HepG2 (cell line): Measurements from ENCODE around the gene C3orf85. TPM values are rescaled to one million over a fixed set of nuclear protein-coding genes. Genes with fewer than 3 reads are reported as not detected.

ENCODE experiments used
- ATAC-seq: fragments of 200-7000 bp; cut with Tn5 transposase; 3 replicates; pipeline ENCODE4 v1.9.1; 2020; ENCODE audit warnings: mild to moderate bottlenecking, moderate library complexity
- BruUV-seq: library from RNA; stranded (reverse); fragments of 400-500 nt; replicated peaks from 2 replicates; lab custom pipeline; 2021; lab: Mats Ljungman, UMichigan
- CTCF ChIA-PET: fragments of 300-600 bp; formaldehyde crosslinking; extraction: SDS; loops from one replicate; lab custom pipeline; 2021; ENCODE audit warnings: low total read pairs, inconsistent platforms, low intra/inter-chr PET ratio; lab: Yijun Ruan, JAX
- POLR2A ChIA-PET: fragments of 350-600 bp; sonication (Branson Sonifier 250); formaldehyde crosslinking; loops from one replicate; lab custom pipeline; 2020; ENCODE audit warnings: antibody characterized with exemption, inconsistent platforms; lab: Yijun Ruan, JAX
- DNase-seq: peaks from one replicate; pipeline ENCODE4 v3.0.0-alpha.2; 2015; ENCODE audit warnings: low spot score
- FAIRE-seq: peaks from 3 replicates; lab custom pipeline; 2011; peaks lifted over from hg19 to GRCh38; lab: Jason Lieb, UNC
- H2AFZ ChIP-seq: one replicate; pipeline ENCODE4 v1.6.1; 2011; ENCODE audit warnings: low read length, inconsistent platforms
- H3K27ac ChIP-seq: fragments of 300-600 bp; 3 replicates; pipeline ENCODE4 v1.8.0; 2011; ENCODE audit warnings: mixed run types, mild to moderate bottlenecking, mixed read lengths, low read length, inconsistent platforms; ENCODE audit not compliant: insufficient read depth; ENCODE audit errors: extremely low read length
- H3K27me3 ChIP-seq, 2 experiments: fragments of 200-600 bp in 1 of 2; 2 replicates in 1 of 2; 3 replicates in 1 of 2; pipeline versions ENCODE4 v1.6.0 to v1.8.0; 2011; ENCODE audit warnings: low read length in 2 of 2, mild to moderate bottlenecking in 2 of 2, moderate library complexity in 2 of 2, inconsistent platforms in 1 of 2; ENCODE audit not compliant: insufficient read depth in 2 of 2, control insufficient read depth in 1 of 2
- H3K36me3 ChIP-seq, 2 experiments: fragments of 200-600 bp in 1 of 2; replicated peaks in 1 of 2; 2 replicates in 1 of 2; 3 replicates in 1 of 2; pipeline versions ENCODE4 v1.5.1 to v1.8.0; 2011; ENCODE audit warnings: low read length in 2 of 2, inconsistent platforms in 1 of 2; ENCODE audit not compliant: insufficient read depth in 2 of 2, control insufficient read depth in 1 of 2
- H3K4me1 ChIP-seq: 2 replicates; pipeline ENCODE4 v1.5.1; 2012; ENCODE audit warnings: low read length, inconsistent platforms; ENCODE audit not compliant: insufficient read depth
- H3K4me2 ChIP-seq: 2 replicates; pipeline ENCODE4 v1.6.0; 2011; ENCODE audit warnings: low read depth, low read length, inconsistent platforms
- H3K4me3 ChIP-seq, 3 experiments: fragments of 200-600 bp in 1 of 3; sonication (generic), shearing (Covaris generic) in 1 of 3; replicated peaks in 1 of 3; 2 replicates each; pipeline ENCODE4 v1.5.1; 2011 to 2016; ENCODE audit warnings: low read length in 3 of 3, inconsistent platforms in 2 of 3, low read depth in 2 of 3, mild to moderate bottlenecking in 2 of 3, control low read depth in 1 of 3, mixed read lengths in 1 of 3; ENCODE audit not compliant: insufficient read depth in 1 of 3
- H3K79me2 ChIP-seq: one replicate; pipeline ENCODE4 v1.6.1; 2011; ENCODE audit warnings: low read length, inconsistent platforms; ENCODE audit not compliant: insufficient read depth
- H3K9ac ChIP-seq: 2 replicates; pipeline ENCODE4 v1.6.0; 2011; ENCODE audit warnings: mild to moderate bottlenecking, low read depth, low read length, inconsistent platforms; ENCODE audit not compliant: insufficient read depth
- H3K9me3 ChIP-seq: 2 replicates; pipeline ENCODE4 v1.5.1; 2012; ENCODE audit warnings: mild to moderate bottlenecking, low read length
- H4K20me1 ChIP-seq: 2 replicates; pipeline ENCODE4 v1.6.0; 2011; ENCODE audit warnings: inconsistent platforms, mild to moderate bottlenecking, low read length, moderate library complexity; ENCODE audit not compliant: insufficient read depth
- ETV5 ChIP-seq: IDR thresholded peaks from 2 replicates; pipeline ENCODE4 v1.6.1; 2018; ENCODE audit warnings: missing biosample characterization, missing genetic modification reagents, inconsistent platforms, borderline replicate concordance
- HNRNPLL ChIP-seq: fragments of 200-400 bp; formaldehyde crosslinking; IDR thresholded peaks from 2 replicates; pipeline ENCODE4 v1.6.1; 2017; ENCODE audit warnings: mild to moderate bottlenecking, low read depth, low read length; ENCODE audit not compliant: poor library complexity, severe bottlenecking
- KIAA2018 ChIP-seq: sonication (generic); formaldehyde crosslinking; IDR thresholded peaks from 2 replicates; pipeline ENCODE4 v1.5.0; 2020; ENCODE audit warnings: mild to moderate bottlenecking, missing genetic modification reagents, borderline replicate concordance
- PPARG ChIP-seq: conservative IDR thresholded peaks from 2 replicates; pipeline ENCODE4 v1.6.1; 2016; ENCODE audit warnings: missing biosample characterization, missing genetic modification reagents
- PRPF4 ChIP-seq: fragments of 200-400 bp; formaldehyde crosslinking; IDR thresholded peaks from 2 replicates; pipeline ENCODE4 v1.6.1; 2016; ENCODE audit warnings: low read length, low read depth; ENCODE audit not compliant: poor library complexity, severe bottlenecking
- REPIN1 ChIP-seq: sonication (generic); formaldehyde crosslinking; IDR thresholded peaks from 2 replicates; pipeline ENCODE4 v1.8.0; 2022; ENCODE audit warnings: missing genetic modification reagents, low read depth, mild to moderate bottlenecking, borderline replicate concordance
- REXO4 ChIP-seq: sonication (generic); formaldehyde crosslinking; IDR thresholded peaks from 2 replicates; pipeline ENCODE4 v1.8.0; 2022; ENCODE audit warnings: missing genetic modification reagents, mild to moderate bottlenecking, borderline replicate concordance
- RXRB ChIP-seq: IDR thresholded peaks from 2 replicates; pipeline ENCODE4 v1.6.1; 2016; ENCODE audit warnings: borderline replicate concordance, missing genetic modification reagents, missing compliant biosample characterization
- SNAPC5 ChIP-seq: sonication (generic); formaldehyde crosslinking; IDR thresholded peaks from 2 replicates; pipeline ENCODE4 v1.8.1; 2023; ENCODE audit warnings: mild to moderate bottlenecking, missing genetic modification reagents, borderline replicate concordance
- TMF1 ChIP-seq: sonication (generic); formaldehyde crosslinking; IDR thresholded peaks from 2 replicates; pipeline ENCODE4 v1.8.1; 2022; ENCODE audit warnings: low read depth, missing genetic modification reagents
- ZBTB38 ChIP-seq: sonication (generic); formaldehyde crosslinking; IDR thresholded peaks from 2 replicates; pipeline ENCODE4 v1.5.1; 2020; ENCODE audit warnings: mild to moderate bottlenecking, missing genetic modification reagents
- ZNF232 ChIP-seq: sonication (generic); formaldehyde crosslinking; IDR thresholded peaks from 2 replicates; pipeline ENCODE4 v1.4.0; 2020; ENCODE audit warnings: missing genetic modification reagents, borderline replicate concordance
- ZNF670 ChIP-seq: sonication (generic); formaldehyde crosslinking; IDR thresholded peaks from 2 replicates; pipeline ENCODE4 v1.8.0; 2022; ENCODE audit warnings: mild to moderate bottlenecking, missing genetic modification reagents, borderline replicate concordance
- WGBS: methylation state at CpG from one replicate; pipeline ENCODE4 v1.1.6; 2017; ENCODE audit warnings: low lambda C conversion rate; 5-methylcytosine and 5-hydroxymethylcytosine counted together
- in situ Hi-C: cut with HindIII; loops from 2 replicates; pipeline ENCODE4 v1.10.0; 2017; ENCODE audit warnings: low pct_unique_long_range_greater_than_20kb; ENCODE audit not compliant: extremely low pct_ligation_motif_present
- intact Hi-C: fragments of 100-400 bp; cut with micrococcal nuclease; formaldehyde crosslinking; loops from one replicate; pipeline ENCODE4 v1.10.0; 2022; ENCODE audit not compliant: unreplicated experiment
- polyA plus RNA-seq, 8 experiments: library from polyadenylated mRNA; depleted of rRNA in 3 of 8; stranded (reverse) in 7 of 8; unstranded in 1 of 8; fragments of >200 nt; fragmentation: Illumina TruSeq in 4 of 8; extraction: Trizol in 4 of 8; gene quantifications; 2 replicates each; pipeline versions ENCODE4 v1.2.1 to v1.2.3, GENCODE V29; 2011 to 2016; ENCODE audit warnings: low read depth in 4 of 8, missing spikeins in 1 of 8, mixed read lengths in 1 of 8; ENCODE audit not compliant: insufficient read depth in 1 of 8
- total RNA-seq, 5 experiments: library from RNA; depleted of rRNA; stranded (reverse); fragments of >200 nt; fragmentation: Illumina TruSeq; extraction: Trizol; gene quantifications; 2 replicates each; pipeline ENCODE4 v1.2.3, GENCODE V29; 2016; ENCODE audit warnings: low read depth in 1 of 5

C3orf85 gene
- total and polyA plus RNA-seq, 2 of the 13 experiments (the other 11 are each of a cell fraction or from before 2014, with no cell fraction given) = not detected

GRCh38 chr3:109137761-109138160 lies 1.2 kb downstream of the C3orf85 start:
- BruUV-seq = no TSS peak
- FAIRE-seq (no peak), ATAC-seq (no peak), DNase-seq (no peak)
- H3K27ac ChIP-seq = no peak overlapping the region
- H3K4me2 ChIP-seq = no peak overlapping the region
- H3K9ac ChIP-seq = no peak overlapping the region
- no peaks in the 10 kb centered on the region for H3K79me2 ChIP-seq
- peaks cover 7% of the 10 kb centered on the region; the same call in 1 of the 2 replicates for H3K4me1 ChIP-seq
- WGBS = 0% methylated on average over 2 of the region's 2 CpGs
- no peaks in the 10 kb centered on the region for H3K36me3 ChIP-seq
- no peak for TF ChIP-seq PRPF4
- no peak for TF ChIP-seq SNAPC5 (CRISPR knock-in tag)
- no peak for TF ChIP-seq REXO4 (CRISPR knock-in tag)
- TF ChIP-seq KIAA2018 (CRISPR knock-in tag) = no peak
- no peak for TF ChIP-seq RXRB (CRISPR knock-in tag)
- no peak for TF ChIP-seq ZNF232 (CRISPR knock-in tag)
- TF ChIP-seq TMF1 (CRISPR knock-in tag) = no peak
- TF ChIP-seq ZNF670 = no peak
- TF ChIP-seq REPIN1 (CRISPR knock-in tag) = no peak
- no peak for TF ChIP-seq ETV5 (CRISPR knock-in tag)
- TF ChIP-seq ZBTB38 (CRISPR knock-in tag) = no peak
- TF ChIP-seq PPARG (CRISPR knock-in tag) = no peak
- no peak for TF ChIP-seq HNRNPLL
- TF ChIP-seq, all 625 proteins: peak for 0
- ChIA-PET CTCF (no interaction called here), POLR2A (no interaction called here)
- no peaks in the 10 kb centered on the region for H3K9me3 ChIP-seq
- H2AFZ ChIP-seq = no peak overlapping the region
- intact Hi-C loops (no loop called here), in situ Hi-C loops (no loop called here)
- no peak overlapping the region for H3K4me3 ChIP-seq
- no peaks in the 10 kb centered on the region for H4K20me1 ChIP-seq
- H3K27me3 ChIP-seq = no peaks in the 10 kb centered on the region
